Measurements from ENCODE around the gene SLC25A34.

The SLC25A34 gene

DNA sequence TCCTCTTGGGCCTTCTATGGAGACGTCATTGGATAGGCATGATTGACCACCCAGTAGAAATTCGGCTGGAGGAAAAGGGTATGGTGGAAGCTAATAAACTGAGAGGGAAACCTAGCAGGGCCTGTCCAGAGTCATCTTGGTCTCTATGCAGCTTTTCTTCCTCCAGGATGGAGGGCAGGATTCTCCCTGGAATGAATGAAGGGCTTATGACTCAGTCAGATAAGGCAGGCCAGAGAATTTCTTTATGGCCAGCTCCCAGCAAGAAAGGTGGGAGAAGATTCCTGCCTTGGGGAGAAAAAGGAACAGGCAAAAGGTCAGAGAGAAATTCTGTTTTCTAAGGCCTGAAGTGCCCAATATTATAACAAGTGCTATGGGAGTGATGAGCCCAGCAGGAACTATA lies 39.6 kb downstream of the SLC25A34 start:
- no peak for DNase-seq (ENCODE audit: low read depth)

DNA sequence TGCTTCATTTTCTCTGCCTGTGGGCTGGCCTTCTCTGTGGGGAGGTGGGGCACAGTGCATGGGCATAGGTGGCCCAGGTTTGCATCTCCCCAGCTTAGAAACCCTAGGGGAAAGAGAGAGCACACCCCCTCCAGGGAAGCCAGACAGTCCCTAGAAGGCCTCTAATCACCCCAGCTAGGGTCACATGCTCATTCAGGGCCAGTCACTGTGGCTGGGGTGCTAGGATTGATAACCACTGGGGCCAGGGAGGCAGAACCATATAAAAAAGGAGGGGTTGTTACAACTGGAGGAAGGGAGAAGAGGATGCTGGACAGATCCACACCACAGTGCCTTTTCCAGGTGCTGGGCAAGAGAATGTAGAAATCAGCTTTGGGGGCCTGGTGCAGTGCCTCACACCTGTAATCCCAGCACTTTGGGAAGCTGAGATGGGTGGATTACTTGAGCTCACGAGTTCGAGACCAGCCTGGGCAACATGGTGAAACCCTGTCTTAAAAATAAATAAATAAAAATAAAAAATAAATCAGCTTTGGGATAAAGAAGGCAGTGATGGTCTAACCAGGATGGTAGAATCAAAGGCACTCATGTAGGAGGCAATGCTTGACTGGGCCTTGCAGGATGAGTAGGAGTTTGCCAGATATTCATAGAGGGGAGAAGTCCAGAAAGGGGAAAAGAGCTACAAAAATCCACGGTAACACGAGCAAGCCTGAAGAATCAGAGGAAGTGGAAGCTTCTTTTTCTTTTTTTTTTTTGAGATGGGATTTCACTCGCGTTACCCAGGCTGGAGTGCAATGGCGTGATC lies 42.0 kb downstream of the SLC25A34 start:
- no peak for DNase-seq (ENCODE audit: low read depth)

DNA sequence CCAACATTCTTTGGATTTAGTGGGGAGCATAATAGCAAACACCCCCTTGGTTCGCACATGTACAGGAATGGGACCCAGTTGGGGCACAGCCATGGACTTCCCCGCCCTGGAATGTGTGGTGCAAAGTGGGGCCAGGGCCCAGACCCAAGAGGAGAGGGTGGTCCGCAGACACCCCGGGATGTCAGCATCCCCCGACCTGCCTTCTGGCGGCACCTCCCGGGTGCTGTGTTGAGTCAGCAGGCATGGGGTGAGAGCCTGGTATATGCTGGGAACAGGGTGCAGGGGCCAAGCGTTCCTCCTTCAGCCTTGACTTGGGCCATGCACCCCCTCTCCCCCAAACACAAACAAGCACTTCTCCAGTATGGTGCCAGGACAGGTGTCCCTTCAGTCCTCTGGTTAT lies 49.6 kb downstream of the SLC25A34 start:
- no peak for DNase-seq (ENCODE audit: low read depth)

DNA sequence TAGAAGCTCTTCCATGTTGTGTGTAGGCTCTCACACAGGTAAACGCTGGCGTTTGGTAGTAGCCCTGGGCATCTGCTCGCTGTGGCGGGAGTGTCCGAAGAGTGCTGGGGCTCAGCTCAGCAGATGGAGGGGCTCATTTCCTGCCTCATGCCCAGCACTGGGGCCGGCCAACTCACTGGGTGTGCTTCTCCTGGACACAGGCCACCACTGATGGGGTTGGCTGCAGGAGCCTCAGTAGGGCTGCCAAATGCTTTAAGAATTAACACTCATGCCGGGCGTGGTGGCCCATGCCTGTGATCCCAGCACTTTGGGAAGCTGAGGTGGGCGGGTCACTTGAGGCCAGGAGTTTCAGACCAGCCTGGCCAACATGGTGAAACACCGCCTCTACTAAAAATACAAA lies 50.5 kb downstream of the SLC25A34 start:
- no peak for DNase-seq (ENCODE audit: low read depth)

DNA sequence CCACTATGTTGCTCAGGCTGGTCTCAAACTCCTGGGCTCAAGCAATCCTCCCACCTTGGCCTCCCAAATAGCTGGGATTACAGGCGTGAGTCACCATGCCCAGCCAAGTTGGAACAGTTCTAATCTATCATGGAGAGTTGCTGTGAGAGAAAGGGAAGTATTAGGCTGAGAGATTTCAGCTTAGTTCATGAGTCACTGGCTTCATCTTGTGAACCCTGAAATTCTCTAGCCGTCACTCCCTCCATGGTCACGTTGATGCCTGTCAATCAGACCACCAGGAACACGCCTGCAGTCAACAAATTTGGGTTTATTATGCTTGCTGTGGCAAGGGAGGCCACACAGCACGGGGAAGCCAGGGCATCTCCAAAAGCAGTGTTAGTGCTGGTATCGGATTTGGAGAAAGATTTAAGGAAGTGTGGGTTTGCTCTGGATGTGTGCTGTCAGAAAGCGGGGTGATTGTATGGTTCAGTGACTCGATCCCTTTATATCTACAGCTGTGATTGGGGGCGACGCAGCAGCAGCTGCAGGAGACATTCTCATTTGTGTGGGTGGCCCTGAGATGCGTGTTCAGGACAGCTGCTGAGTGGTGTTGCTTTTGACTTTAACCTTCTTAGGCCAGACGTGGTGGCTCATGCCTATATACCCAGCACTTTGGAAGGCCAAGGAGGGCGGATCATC lies 52.7 kb downstream of the SLC25A34 start:
- DNase-seq (ENCODE audit: low read depth): no peak

Measured in T-helper 22 cell (primary cell).